Natural killer cell (primary cell): ENCODE data around the gene RAB18. TPM values are rescaled to one million over a fixed set of nuclear protein-coding genes. Genes with fewer than 3 reads are reported as not detected.

ENCODE experiments used
- ATAC-seq, 3 donors: fragments of 150-1000 bp in 2 of 3; fragments of 200-7000 bp in 1 of 3; cut with Tn5 transposase; 1 replicate in 1 of 3; 2 replicates in 2 of 3; pipeline ENCODE4 v1.10.0; 2021; ENCODE audit warnings: mild to moderate bottlenecking in 2 of 3, moderate library complexity in 2 of 3
- DNase-seq, 2 donors: peaks; one replicate each; pipeline versions ENCODE4 v3.0.0 to v3.0.0-alpha.2; 2013 to 2021; ENCODE audit warnings: mixed read lengths in 1 of 2
- H3K27ac ChIP-seq: one replicate; pipeline ENCODE4 v1.5.1; 2013; ENCODE audit warnings: mild to moderate bottlenecking, low read length
- H3K27me3 ChIP-seq: one replicate; pipeline ENCODE4 v1.6.1; 2013; ENCODE audit warnings: low read length; ENCODE audit not compliant: control insufficient read depth, insufficient read depth
- H3K36me3 ChIP-seq: one replicate; pipeline ENCODE4 v1.6.1; 2013; ENCODE audit warnings: low read length; ENCODE audit not compliant: control insufficient read depth, insufficient read depth
- H3K4me1 ChIP-seq: one replicate; pipeline ENCODE4 v1.6.1; 2013; ENCODE audit warnings: low read length; ENCODE audit not compliant: control insufficient read depth, insufficient read depth
- H3K4me3 ChIP-seq: one replicate; pipeline ENCODE4 v1.5.1; 2013; ENCODE audit warnings: low read length
- H3K9me3 ChIP-seq: one replicate; pipeline ENCODE4 v1.6.1; 2013; ENCODE audit warnings: low read length; ENCODE audit not compliant: control insufficient read depth, insufficient read depth
- H3K27ac Mint-ChIP-seq, 2 donors: one replicate each; pipeline ENCODE4 v1.8.0; 2022; ENCODE audit warnings: mild to moderate bottlenecking in 2 of 2, mixed read lengths in 2 of 2, moderate library complexity in 1 of 2
- H3K27me3 Mint-ChIP-seq, 2 donors: one replicate each; pipeline ENCODE4 v1.8.0; 2022; ENCODE audit warnings: low read depth in 2 of 2, mixed read lengths in 2 of 2
- H3K36me3 Mint-ChIP-seq: one replicate; pipeline ENCODE4 v1.8.0; 2022; ENCODE audit warnings: mixed read lengths
- H3K4me1 Mint-ChIP-seq, 2 donors: one replicate each; pipeline ENCODE4 v1.8.0; 2022; ENCODE audit warnings: mixed read lengths in 2 of 2
- H3K4me3 Mint-ChIP-seq: one replicate; pipeline ENCODE4 v1.8.0; 2022; ENCODE audit warnings: mild to moderate bottlenecking, moderate library complexity, mixed read lengths
- H3K9me3 Mint-ChIP-seq, 2 donors: one replicate each; pipeline ENCODE4 v1.8.0; 2022; ENCODE audit warnings: mixed read lengths in 2 of 2
- CTCF ChIP-seq: fragments of 200-600 bp; IDR thresholded peaks from one replicate; pipeline ENCODE4 v1.8.0; 2022; ENCODE audit warnings: antibody characterized with exemption
- WGBS: methylation state at CpG from one replicate; pipeline ENCODE4 v1.1.7; 2013; ENCODE audit warnings: missing lambda C conversion rate; ENCODE audit not compliant: insufficient coverage; 5-methylcytosine and 5-hydroxymethylcytosine counted together
- intact Hi-C: fragments of 100-400 bp; cut with micrococcal nuclease; formaldehyde crosslinking; loops from one replicate; pipeline ENCODE4 v1.14.2; 2022
- total RNA-seq, 4 donors: library from RNA; stranded (reverse); fragments of 120-200 nt in 1 of 4; gene quantifications; one replicate each; pipeline versions ENCODE4 v1.2.3 to v1.2.4, GENCODE V29; 2013 to 2022

Gene RAB18
- total RNA-seq, 3 donors from 2014 or later (not counting 1 experiment from before 2014, with no cell fraction given): 122 to 132 (median 122) TPM

- no peak for DNase-seq
- TF ChIP-seq CTCF: no peak
- no peak overlapping the region for H3K27ac ChIP-seq
- no peaks in the 10 kb centered on the region for H3K27me3 ChIP-seq
- WGBS: 42% methylated on average over 1 of the region's 1 CpG
- H3K4me3 ChIP-seq: no peak overlapping the region
- H3K9me3 ChIP-seq: peaks cover under 1% of the 10 kb centered on the region
- ATAC-seq: peak in 1 of 3 donors; percentile 38
- peak overlapping the region; percentile 21 for H3K4me3 Mint-ChIP-seq
- H3K27ac Mint-ChIP-seq: peak overlapping the region; percentile 22 to 72
- peaks cover 36 to 38% of the 10 kb centered on the region in 2 donors for H3K4me1 Mint-ChIP-seq
- H3K9me3 Mint-ChIP-seq: no peaks in the 10 kb centered on the region
- intact Hi-C loops: no loop called here
- no peaks in the 10 kb centered on the region for H3K36me3 ChIP-seq
- H3K27me3 Mint-ChIP-seq: no peaks in the 10 kb centered on the region
- H3K36me3 Mint-ChIP-seq: no peaks in the 10 kb centered on the region
- H3K4me1 ChIP-seq: peaks cover 12% of the 10 kb centered on the region
These were observed 60.3 kb downstream of the RAB18 start for GRCh38 chr10:27564398-27564797.

- peaks cover 15% of the 10 kb centered on the region for H3K4me1 ChIP-seq
- H3K9me3 ChIP-seq: peaks cover 4% of the 10 kb centered on the region
- Mint-ChIP-seq H3K27ac (peak overlapping the region; percentile 22 to 72), H3K36me3 (no peaks in the 10 kb centered on the region), H3K4me1 (peaks cover 36 to 43% of the 10 kb centered on the region in 2 donors), H3K27me3 (no peaks in the 10 kb centered on the region), H3K4me3 (peak overlapping the region; percentile 21), H3K9me3 (no peaks in the 10 kb centered on the region)
- WGBS: 75% methylated on average over 3 of the region's 3 CpGs
- no peaks in the 10 kb centered on the region for H3K36me3 ChIP-seq
- no peak for DNase-seq
- ATAC-seq: no peak
- H3K27me3 ChIP-seq: no peaks in the 10 kb centered on the region
- intact Hi-C loops: no loop called here
- H3K4me3 ChIP-seq: no peak overlapping the region
- H3K27ac ChIP-seq: no peak overlapping the region
- no peak for TF ChIP-seq CTCF
These were observed 60.8 kb downstream of the RAB18 start for GRCh38 chr10:27564880-27565279.

GRCh38 chr10:27568196-27569175 is 64.4 kb downstream of the RAB18 start:
- peak overlapping the region; percentile 74 to 84 for H3K27ac Mint-ChIP-seq
- intact Hi-C loops: no loop called here
- TF ChIP-seq CTCF: no peak
- 65% methylated on average over 6 of the region's 7 CpGs for WGBS
- peaks cover 15% of the 10 kb centered on the region for H3K4me1 ChIP-seq
- H3K4me1 Mint-ChIP-seq: peaks cover 40 to 43% of the 10 kb centered on the region in 2 donors
- peak; percentile 79 to 87 (median 84) for ATAC-seq
- no peaks in the 10 kb centered on the region for H3K36me3 Mint-ChIP-seq
- H3K4me3 Mint-ChIP-seq: peak overlapping the region; percentile 65
- H3K9me3 Mint-ChIP-seq: no peaks in the 10 kb centered on the region
- H3K27me3 ChIP-seq: no peaks in the 10 kb centered on the region
- no peak overlapping the region for H3K4me3 ChIP-seq
- H3K27ac ChIP-seq: peak overlapping the region; percentile 52
- H3K9me3 ChIP-seq: peaks cover 4% of the 10 kb centered on the region
- H3K27me3 Mint-ChIP-seq: no peaks in the 10 kb centered on the region
- DNase-seq: peak in 1 of 2 donors; percentile 49
- no peaks in the 10 kb centered on the region for H3K36me3 ChIP-seq
